Measurements from ENCODE around the gene UBE4B. TPM values are rescaled to one million over a fixed set of nuclear protein-coding genes. Genes with fewer than 3 reads are reported as not detected.

The UBE4B gene
- total RNA-seq (2022) (26.1 and 28.1 TPM in 2 replicates), Bru-seq, nascent RNA (percentile 70 among the genes with signal in this experiment), BruChase-seq, experiment 1, labeled RNA remaining after a 6-hour chase (percentile 72 among the genes with signal in this experiment), BruChase-seq, experiment 2, labeled RNA remaining after a 2-hour chase (percentile 70 among the genes with signal in this experiment)
- long read RNA-seq, full-length matches to known transcripts, result 3 of 9 reads
- long read RNA-seq, partial matches to known transcripts, result 2 of 9 reads
- long read RNA-seq, other reads (novel, unspliced or antisense), result 4 of 9 reads

DNA sequence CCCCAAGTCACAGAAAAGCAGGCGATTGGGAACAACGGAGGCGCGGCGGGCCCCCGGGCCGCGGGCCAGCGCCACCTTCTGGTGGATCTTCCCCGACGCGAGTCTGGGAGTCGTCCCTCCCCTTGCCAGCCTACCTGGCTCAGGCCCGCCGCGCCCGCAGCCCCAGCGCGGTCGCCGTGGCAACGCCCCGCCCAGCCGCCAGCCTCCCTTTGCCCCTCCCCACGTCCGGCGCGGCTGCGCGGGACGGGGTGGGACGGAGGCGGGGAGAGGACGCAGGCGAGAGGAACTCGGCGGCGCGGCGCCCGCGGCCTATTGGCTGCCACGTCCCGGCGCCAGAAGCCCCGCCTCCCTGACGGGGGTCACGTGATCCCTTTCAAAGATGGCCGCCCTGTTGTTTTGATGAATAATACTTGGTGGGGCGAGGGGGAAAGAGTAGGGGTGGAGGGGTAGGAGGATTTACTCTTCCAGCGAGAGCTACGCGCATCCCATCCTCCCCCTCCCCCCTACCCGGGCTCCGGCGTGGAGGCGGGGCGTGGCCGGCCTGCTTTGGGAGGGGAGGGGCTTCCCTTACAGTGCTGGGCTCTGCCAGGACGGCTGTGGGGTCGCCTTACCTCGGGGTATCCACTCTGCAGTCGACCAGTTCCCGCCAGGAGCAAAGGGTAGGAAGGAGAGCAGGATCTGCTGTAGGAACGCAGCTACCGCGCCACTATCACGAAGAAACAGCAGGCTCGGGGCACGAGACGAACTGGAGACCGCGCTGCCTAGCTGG is at the start of gene UBE4B:
Gene UBE4B, plus strand, starts transcription at position 369 of the 769 bp plus-strand sequence. CDS start 713 bp downstream, outside the sequence.
- H3K4me3 Mint-ChIP-seq (ENCODE audit: low read depth, unreplicated experiment), result peak within 1 kb of the TSS; percentile 91
- no peaks in the 10 kb centered on the region for H3K9me3 Mint-ChIP-seq (ENCODE audit: low read depth, unreplicated experiment)
- intact Hi-C loops (cut with micrococcal nuclease; ENCODE audit: unreplicated experiment), result loop anchor here (2.0 kb wide), 1 partner anchor 90 kb away; the partner anchor contains the start of genes LZIC and NMNAT1
- peak; percentile 57 for TF ChIP-seq CTCF (IDR thresholded peaks at IDR 0.05; ENCODE audit: unreplicated experiment)
- no peaks in the 10 kb centered on the region for H3K4me1 Mint-ChIP-seq (ENCODE audit: low read depth, unreplicated experiment)
- peak; percentile 97 for DNase-seq
- peak within 1 kb of the TSS; percentile 63 for H3K27ac Mint-ChIP-seq (ENCODE audit: unreplicated experiment)
- H3K27me3 Mint-ChIP-seq (ENCODE audit: unreplicated experiment), result no peaks in the 10 kb centered on the region
- TSS peak; percentile 63 for BruUV-seq (replicated peaks)
- CTCF ChIA-PET, result interaction anchor here (1.1 to 1.4 kb wide), 2 partner anchors 89 to 91 kb away, joined by 3 to 6 read pairs; partner anchors contain the start of genes LZIC and NMNAT1
- peaks cover 24% of the 10 kb centered on the region for H3K36me3 Mint-ChIP-seq (ENCODE audit: insufficient read depth, unreplicated experiment)

GRCh38 chr1:9984253-9984652 is 48.5 kb upstream of the UBE4B start:
- Mint-ChIP-seq H3K27me3 (ENCODE audit: unreplicated experiment) (no peaks in the 10 kb centered on the region), H3K36me3 (ENCODE audit: insufficient read depth, unreplicated experiment) (no peaks in the 10 kb centered on the region), H3K4me1 (ENCODE audit: low read depth, unreplicated experiment) (no peaks in the 10 kb centered on the region), H3K9me3 (ENCODE audit: low read depth, unreplicated experiment) (no peaks in the 10 kb centered on the region), H3K4me3 (ENCODE audit: low read depth, unreplicated experiment) (no peak overlapping the region), H3K27ac (ENCODE audit: unreplicated experiment) (no peak overlapping the region)
- CTCF ChIA-PET, result no interaction called here
- DNase-seq, result no peak
- intact Hi-C loops (cut with micrococcal nuclease; ENCODE audit: unreplicated experiment), result no loop called here
- TF ChIP-seq CTCF (IDR thresholded peaks at IDR 0.05; ENCODE audit: unreplicated experiment), result no peak
- no TSS peak for BruUV-seq (replicated peaks)

GRCh38 chr1:9985001-9985400 is 47.8 kb upstream of the UBE4B start:
- DNase-seq, result no peak
- CTCF ChIA-PET, result interaction anchor here (0.7 kb wide), 1 partner anchor 21 kb away, joined by 3 read pairs; no protein-coding TSS in a partner anchor
- BruUV-seq (replicated peaks), result no TSS peak
- Mint-ChIP-seq H3K4me3 (ENCODE audit: low read depth, unreplicated experiment) (no peak overlapping the region), H3K9me3 (ENCODE audit: low read depth, unreplicated experiment) (no peaks in the 10 kb centered on the region), H3K36me3 (ENCODE audit: insufficient read depth, unreplicated experiment) (no peaks in the 10 kb centered on the region), H3K27ac (ENCODE audit: unreplicated experiment) (no peak overlapping the region), H3K27me3 (ENCODE audit: unreplicated experiment) (no peaks in the 10 kb centered on the region), H3K4me1 (ENCODE audit: low read depth, unreplicated experiment) (no peaks in the 10 kb centered on the region)
- intact Hi-C loops (cut with micrococcal nuclease; ENCODE audit: unreplicated experiment), result no loop called here
- no peak for TF ChIP-seq CTCF (IDR thresholded peaks at IDR 0.05; ENCODE audit: unreplicated experiment)

DNA sequence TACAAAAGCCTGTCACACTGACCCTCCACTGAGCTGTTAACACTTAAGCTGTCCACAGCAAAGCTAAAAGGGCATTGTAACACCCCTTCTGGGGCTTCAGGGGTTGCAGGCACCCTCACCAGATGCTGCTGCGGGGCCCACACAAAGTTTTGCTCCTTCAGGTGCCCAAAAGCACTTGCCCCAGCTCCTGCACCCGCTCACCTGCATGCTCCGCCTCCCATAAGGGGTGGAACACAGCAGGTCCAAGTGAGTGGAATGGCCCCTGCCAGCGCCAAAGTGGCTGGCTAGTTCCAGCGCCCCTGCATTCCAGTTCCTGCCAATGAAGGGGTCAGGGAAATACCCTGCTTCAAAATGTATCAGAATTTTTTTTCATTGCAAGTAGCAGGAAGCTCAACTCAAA is 43.0 kb upstream of the UBE4B start:
- Mint-ChIP-seq H3K9me3 (ENCODE audit: low read depth, unreplicated experiment) (no peaks in the 10 kb centered on the region), H3K27me3 (ENCODE audit: unreplicated experiment) (peaks cover 18% of the 10 kb centered on the region), H3K4me3 (ENCODE audit: low read depth, unreplicated experiment) (no peak overlapping the region), H3K27ac (ENCODE audit: unreplicated experiment) (no peak overlapping the region), H3K36me3 (ENCODE audit: insufficient read depth, unreplicated experiment) (no peaks in the 10 kb centered on the region), H3K4me1 (ENCODE audit: low read depth, unreplicated experiment) (no peaks in the 10 kb centered on the region)
- intact Hi-C loops (cut with micrococcal nuclease; ENCODE audit: unreplicated experiment), result no loop called here
- BruUV-seq (replicated peaks), result no TSS peak
- TF ChIP-seq CTCF (IDR thresholded peaks at IDR 0.05; ENCODE audit: unreplicated experiment), result no peak
- CTCF ChIA-PET, result interaction anchor here (0.5 kb wide), 1 partner anchor 39 kb away, joined by 3 read pairs; no protein-coding TSS in a partner anchor
- no peak for DNase-seq

Data from Calu3 (cell line).